Brain microvascular endothelial cell (primary cell): Measurements from ENCODE around the gene PTPN2.
"Not testable (repeated sequence)": the region's sequence is repeated elsewhere in the genome, so short reads cannot be mapped to it uniquely, and the experiment has no call there.

Experiments used
- DNase-seq: peaks from one replicate; pipeline ENCODE4 v3.0.0-alpha.2; 2020
- H3K27ac ChIP-seq: fragments of 250-450 bp; sonication (Bioruptor Pico); 2 replicates; pipeline ENCODE4 v1.5.1; 2020; ENCODE audit warnings: mild to moderate bottlenecking, moderate library complexity
- H3K27me3 ChIP-seq: fragments of 250-450 bp; sonication (Bioruptor Pico); replicated peaks from 2 replicates; pipeline ENCODE4 v1.5.1; 2020; ENCODE audit warnings: mild to moderate bottlenecking
- H3K36me3 ChIP-seq: fragments of 250-450 bp; sonication (Bioruptor Pico); replicated peaks from 2 replicates; pipeline ENCODE4 v1.5.1; 2020; ENCODE audit warnings: mild to moderate bottlenecking
- H3K4me3 ChIP-seq: 2 replicates; pipeline ENCODE4 v1.5.1; 2011; ENCODE audit warnings: low read depth, mild to moderate bottlenecking, control low read depth, low read length, moderate library complexity
- in situ Hi-C: cut with HindIII; loops from 2 replicates; pipeline ENCODE4 v1.10.0; 2017; ENCODE audit warnings: low sequenced_read_pairs, low pct_ligation_motif_present
- TF ChIP-seq, protein P1 (sequence below): IDR thresholded peaks from 2 replicates; pipeline ENCODE4 v1.5.1; 2011; ENCODE audit warnings: low read depth, mild to moderate bottlenecking, moderate library complexity, low read length, control low read depth, inconsistent platforms; ENCODE audit errors: missing control alignments

Gene PTPN2

DNA sequence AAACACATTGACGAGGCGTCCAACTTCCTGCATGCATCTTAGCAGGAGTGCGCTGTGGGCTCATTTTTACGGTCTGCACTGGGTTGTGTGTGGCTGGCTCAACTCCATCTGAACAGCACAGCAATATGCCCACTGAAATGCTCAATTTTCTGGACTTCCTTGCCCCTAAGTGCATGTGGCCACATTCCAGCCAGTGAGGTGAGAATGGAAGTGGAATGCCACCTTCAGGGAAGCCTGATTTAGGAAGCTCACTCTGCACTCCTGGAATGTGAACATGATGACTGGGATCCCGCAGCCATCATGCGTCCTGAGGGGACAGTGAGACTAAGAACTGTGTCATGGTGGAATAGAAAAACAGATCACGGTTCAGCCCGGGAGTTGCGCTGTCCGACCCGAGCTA lies 105.0 kb downstream of the PTPN2 start:
- Histone ChIP-seq H3K4me3 (no peak overlapping the region), H3K27me3 (no peaks in the 10 kb centered on the region), H3K27ac (no peak overlapping the region), H3K36me3 (no peaks in the 10 kb centered on the region)
- no peak for DNase-seq
- in situ Hi-C loops, result no loop called here
- TF ChIP-seq, protein P1, sequence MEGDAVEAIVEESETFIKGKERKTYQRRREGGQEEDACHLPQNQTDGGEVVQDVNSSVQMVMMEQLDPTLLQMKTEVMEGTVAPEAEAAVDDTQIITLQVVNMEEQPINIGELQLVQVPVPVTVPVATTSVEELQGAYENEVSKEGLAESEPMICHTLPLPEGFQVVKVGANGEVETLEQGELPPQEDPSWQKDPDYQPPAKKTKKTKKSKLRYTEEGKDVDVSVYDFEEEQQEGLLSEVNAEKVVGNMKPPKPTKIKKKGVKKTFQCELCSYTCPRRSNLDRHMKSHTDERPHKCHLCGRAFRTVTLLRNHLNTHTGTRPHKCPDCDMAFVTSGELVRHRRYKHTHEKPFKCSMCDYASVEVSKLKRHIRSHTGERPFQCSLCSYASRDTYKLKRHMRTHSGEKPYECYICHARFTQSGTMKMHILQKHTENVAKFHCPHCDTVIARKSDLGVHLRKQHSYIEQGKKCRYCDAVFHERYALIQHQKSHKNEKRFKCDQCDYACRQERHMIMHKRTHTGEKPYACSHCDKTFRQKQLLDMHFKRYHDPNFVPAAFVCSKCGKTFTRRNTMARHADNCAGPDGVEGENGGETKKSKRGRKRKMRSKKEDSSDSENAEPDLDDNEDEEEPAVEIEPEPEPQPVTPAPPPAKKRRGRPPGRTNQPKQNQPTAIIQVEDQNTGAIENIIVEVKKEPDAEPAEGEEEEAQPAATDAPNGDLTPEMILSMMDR, result no peak

- Histone ChIP-seq H3K27ac (no peak overlapping the region), H3K36me3 (no peaks in the 10 kb centered on the region), H3K27me3 (no peaks in the 10 kb centered on the region), H3K4me3 (no peak overlapping the region)
- DNase-seq, result no peak
- in situ Hi-C loops, result no loop called here
- TF ChIP-seq, protein P1, result no peak
Measured at GRCh38 chr18:12777500-12777944, 106.5 kb downstream of the PTPN2 start.

- no peak overlapping the region for H3K27ac ChIP-seq
- no peaks in the 10 kb centered on the region for H3K36me3 ChIP-seq
- peak overlapping the region; percentile 9 for H3K4me3 ChIP-seq
- DNase-seq, result no peak
- H3K27me3 ChIP-seq, result no peaks in the 10 kb centered on the region
- in situ Hi-C loops, result no loop called here
- TF ChIP-seq, protein P1, result no peak
Measured at GRCh38 chr18:12776821-12777471, 107.1 kb downstream of the PTPN2 start.

- H3K27ac ChIP-seq, in situ Hi-C loops, H3K27me3 ChIP-seq, H3K36me3 ChIP-seq, H3K4me3 ChIP-seq, DNase-seq: not testable (repeated sequence)
Measured at GRCh38 chr18:12776415-12776814, 107.6 kb downstream of the PTPN2 start.

- TF ChIP-seq, protein P1, result no peak
- no peak overlapping the region for H3K4me3 ChIP-seq
- in situ Hi-C loops, result no loop called here
- no peaks in the 10 kb centered on the region for H3K36me3 ChIP-seq
- H3K27me3 ChIP-seq, result no peaks in the 10 kb centered on the region
- H3K27ac ChIP-seq, result no peak overlapping the region
- no peak for DNase-seq
Measured at GRCh38 chr18:12774982-12775381, 109.1 kb downstream of the PTPN2 start.

DNA sequence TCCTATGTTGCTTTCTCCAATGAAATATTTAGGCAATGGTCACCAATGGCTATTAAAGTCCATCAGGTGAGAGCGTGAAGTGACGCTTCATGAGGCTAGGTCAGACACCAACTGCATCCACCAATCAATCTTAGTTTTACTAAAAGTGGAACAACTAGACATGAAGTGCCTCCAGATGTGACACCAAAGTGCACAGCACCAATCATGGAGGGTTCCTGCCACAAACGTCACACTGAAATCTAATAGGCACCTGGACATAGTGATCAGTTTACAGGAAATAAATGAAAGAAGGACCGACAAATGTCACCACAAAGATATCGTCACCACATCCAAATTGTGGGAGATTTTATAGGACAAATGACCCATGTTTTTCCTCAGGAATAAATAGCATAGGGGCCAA lies 110.7 kb downstream of the PTPN2 start:
- TF ChIP-seq, protein P1, result no peak
- DNase-seq, result no peak
- in situ Hi-C loops, result no loop called here
- Histone ChIP-seq H3K4me3 (no peak overlapping the region), H3K27ac (no peak overlapping the region), H3K36me3 (no peaks in the 10 kb centered on the region), H3K27me3 (no peaks in the 10 kb centered on the region)
